Activated naive CD8-positive, alpha-beta T cell (primary cell): ENCODE measurements around the gene LAMA4.
"Not testable (repeated sequence)": the region's sequence is repeated elsewhere in the genome, so short reads cannot be mapped to it uniquely, and the experiment has no call there.

Experiments
- H3K27ac Mint-ChIP-seq: one replicate; pipeline ENCODE4 v1.8.0; 2021; ENCODE audit warnings: mixed read lengths
- H3K27me3 Mint-ChIP-seq: one replicate; pipeline ENCODE4 v1.8.0; 2021; ENCODE audit warnings: mixed read lengths
- H3K36me3 Mint-ChIP-seq: one replicate; pipeline ENCODE4 v1.8.0; 2021; ENCODE audit warnings: mixed read lengths
- H3K4me1 Mint-ChIP-seq: one replicate; pipeline ENCODE4 v1.8.0; 2021; ENCODE audit warnings: low read depth, mixed read lengths
- H3K4me3 Mint-ChIP-seq: one replicate; pipeline ENCODE4 v1.8.0; 2021; ENCODE audit warnings: mild to moderate bottlenecking, mixed read lengths
- H3K9me3 Mint-ChIP-seq: one replicate; pipeline ENCODE4 v1.8.0; 2021; ENCODE audit warnings: low read depth, mixed read lengths

LAMA4 gene

DNA sequence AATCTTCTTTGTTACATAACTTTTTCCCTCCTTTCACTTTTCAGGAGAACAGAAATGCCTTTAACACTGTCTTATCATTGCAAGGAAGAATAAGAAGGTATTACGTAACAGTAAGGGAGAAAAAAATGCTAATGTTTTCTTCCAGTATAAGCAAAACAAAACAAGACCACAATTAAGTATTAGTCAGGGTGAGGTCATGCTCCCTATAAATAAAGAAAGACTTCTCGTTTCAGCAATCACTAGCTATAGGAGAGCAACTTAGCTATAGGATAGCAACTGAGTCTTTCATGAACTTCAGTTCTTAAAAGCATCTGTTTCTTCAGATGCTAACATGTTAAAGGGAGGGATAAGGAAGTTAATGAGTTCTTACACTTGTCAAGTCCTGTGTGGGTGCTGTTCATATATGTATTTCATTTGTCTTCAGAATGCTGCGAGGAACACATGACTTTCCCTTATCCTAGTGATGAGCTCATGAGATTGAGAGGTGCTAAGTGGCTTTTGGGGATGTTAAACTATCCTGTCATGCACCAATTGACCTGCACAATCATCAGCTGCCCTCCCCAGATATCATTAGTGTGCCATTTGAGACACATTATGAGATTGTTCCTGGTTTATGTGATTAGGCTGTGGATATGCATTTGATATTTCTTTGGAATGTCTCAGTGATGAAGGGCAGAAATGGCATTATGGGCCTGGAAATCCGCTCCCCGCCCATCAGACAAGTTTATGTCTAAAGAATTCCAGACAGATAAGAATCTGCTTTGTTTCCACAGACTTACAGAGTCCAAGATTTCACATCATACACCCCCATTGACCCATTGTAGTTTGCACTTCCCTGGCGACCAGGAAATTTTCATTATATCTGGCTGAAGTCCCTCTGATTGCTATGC, 37.5 kb downstream of the LAMA4 start:
- H3K9me3 Mint-ChIP-seq = no peaks in the 10 kb centered on the region
- peaks cover 1% of the 10 kb centered on the region for H3K4me1 Mint-ChIP-seq
- no peaks in the 10 kb centered on the region for H3K36me3 Mint-ChIP-seq
- H3K27ac Mint-ChIP-seq = no peak overlapping the region
- no peak overlapping the region for H3K4me3 Mint-ChIP-seq
- peaks cover 8% of the 10 kb centered on the region for H3K27me3 Mint-ChIP-seq

DNA sequence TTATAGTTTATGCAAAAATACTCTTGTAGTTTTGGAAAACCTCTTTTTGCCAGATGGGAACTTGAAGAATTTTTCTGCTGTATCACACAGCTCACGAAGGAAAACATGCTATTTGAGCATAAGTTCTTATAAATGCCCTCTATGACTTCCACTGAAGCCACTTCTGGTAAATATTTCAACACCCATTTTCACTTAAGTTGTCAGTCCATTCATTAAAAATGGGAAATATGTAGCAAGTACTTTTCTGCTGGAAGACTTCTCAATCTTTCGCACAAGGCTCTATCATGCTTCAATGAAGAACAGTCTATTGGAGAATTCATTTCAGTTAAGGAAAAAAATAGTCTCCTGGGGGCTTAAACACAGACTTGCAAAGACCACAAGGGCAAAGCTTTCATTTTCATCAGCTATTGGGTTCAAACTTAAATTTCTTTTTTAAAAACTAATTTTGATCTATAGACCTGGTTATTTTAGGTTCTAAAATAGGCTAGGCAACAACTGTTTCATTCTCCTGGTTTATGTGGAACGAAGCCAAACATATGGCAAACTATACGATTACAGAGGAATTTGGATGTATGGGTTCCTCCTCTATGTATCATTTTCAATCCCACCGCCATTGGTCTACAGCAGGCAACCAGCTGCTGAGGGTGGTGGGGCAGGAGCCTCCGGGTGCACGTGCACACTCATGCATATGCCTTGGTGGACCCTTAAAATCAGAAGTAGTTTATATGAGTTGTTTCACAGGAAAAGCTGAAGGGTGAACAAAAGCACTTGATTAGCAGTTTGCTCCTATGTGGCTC, 38.7 kb downstream of the LAMA4 start:
- Mint-ChIP-seq H3K36me3 (no peaks in the 10 kb centered on the region), H3K27ac (no peak overlapping the region), H3K27me3 (peaks cover 14% of the 10 kb centered on the region), H3K4me1 (peaks cover 1% of the 10 kb centered on the region), H3K4me3 (no peak overlapping the region), H3K9me3 (no peaks in the 10 kb centered on the region)

DNA sequence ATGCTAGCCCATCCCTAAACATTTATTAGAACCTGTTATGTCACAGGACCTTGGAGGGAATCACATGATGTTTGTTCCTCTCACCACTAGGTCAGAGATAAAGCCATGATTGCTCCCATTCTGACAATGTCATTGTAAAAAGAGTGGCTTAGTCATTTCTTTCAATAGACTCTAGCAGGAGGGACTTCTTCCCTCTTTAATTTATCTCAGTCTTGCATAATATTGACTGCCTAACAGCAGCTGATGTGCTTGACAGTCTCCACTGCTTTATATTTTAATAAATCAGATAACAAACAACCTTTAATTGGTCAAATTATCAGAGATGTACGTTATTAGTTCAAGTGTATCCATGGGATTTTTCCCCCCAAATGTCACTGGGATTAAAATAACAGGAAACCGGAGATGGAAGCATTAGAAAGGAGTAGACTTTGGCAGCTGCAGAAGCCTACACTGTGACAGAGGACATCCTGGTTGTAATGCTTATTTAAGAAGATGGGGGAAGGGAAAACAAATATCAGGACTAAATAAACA, 39.6 kb downstream of the LAMA4 start:
- Mint-ChIP-seq H3K4me3 (no peak overlapping the region), H3K27me3 (peaks cover 15% of the 10 kb centered on the region), H3K27ac (no peak overlapping the region), H3K9me3 (no peaks in the 10 kb centered on the region), H3K4me1 (peaks cover 1% of the 10 kb centered on the region), H3K36me3 (no peaks in the 10 kb centered on the region)

DNA sequence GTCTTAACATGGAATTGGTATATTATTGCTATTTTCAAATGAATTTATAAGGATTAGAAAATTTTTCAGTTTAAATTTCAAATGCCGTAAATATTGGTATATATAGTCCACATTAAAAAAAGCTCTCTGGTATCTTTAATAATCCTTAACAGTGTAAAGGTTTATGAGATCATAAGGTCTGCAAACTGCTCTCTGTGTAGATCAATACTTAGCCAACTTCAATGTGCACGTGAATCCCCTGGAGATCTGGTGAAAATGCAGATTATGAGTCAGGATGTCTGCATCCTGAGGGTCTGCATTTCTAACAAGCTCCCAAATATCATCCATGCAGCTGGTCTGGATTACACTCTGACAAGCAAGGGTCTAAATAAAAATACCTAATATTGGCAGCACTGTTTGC, 43.5 kb downstream of the LAMA4 start:
- peaks cover 1% of the 10 kb centered on the region for H3K4me1 Mint-ChIP-seq
- H3K4me3 Mint-ChIP-seq = no peak overlapping the region
- H3K27me3 Mint-ChIP-seq = peaks cover 20% of the 10 kb centered on the region
- H3K9me3 Mint-ChIP-seq = no peaks in the 10 kb centered on the region
- no peak overlapping the region for H3K27ac Mint-ChIP-seq
- no peaks in the 10 kb centered on the region for H3K36me3 Mint-ChIP-seq

DNA sequence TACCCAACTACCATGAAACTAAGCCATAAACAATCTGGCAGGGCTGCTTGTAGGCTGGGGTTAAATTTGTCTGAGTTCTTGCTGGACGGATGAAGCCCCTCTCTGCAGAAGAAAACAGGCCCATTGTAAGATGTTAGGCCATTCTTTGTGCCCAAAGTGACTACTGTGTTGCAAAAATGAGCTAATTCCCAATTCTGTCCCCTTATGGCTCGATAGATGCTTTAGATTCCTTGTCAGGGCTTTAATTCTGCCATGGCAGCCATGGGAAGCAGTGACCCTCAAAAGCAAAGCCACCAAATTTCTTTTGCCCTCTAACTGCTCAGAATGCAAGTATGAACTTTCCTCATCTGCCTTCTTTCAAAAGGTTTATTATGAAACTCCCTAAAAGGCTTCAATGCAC, 45.2 kb downstream of the LAMA4 start:
- Mint-ChIP-seq H3K4me1 (peaks cover 1% of the 10 kb centered on the region), H3K4me3 (no peak overlapping the region), H3K27me3 (peaks cover 20% of the 10 kb centered on the region), H3K36me3 (no peaks in the 10 kb centered on the region), H3K27ac (no peak overlapping the region), H3K9me3 (no peaks in the 10 kb centered on the region)

DNA sequence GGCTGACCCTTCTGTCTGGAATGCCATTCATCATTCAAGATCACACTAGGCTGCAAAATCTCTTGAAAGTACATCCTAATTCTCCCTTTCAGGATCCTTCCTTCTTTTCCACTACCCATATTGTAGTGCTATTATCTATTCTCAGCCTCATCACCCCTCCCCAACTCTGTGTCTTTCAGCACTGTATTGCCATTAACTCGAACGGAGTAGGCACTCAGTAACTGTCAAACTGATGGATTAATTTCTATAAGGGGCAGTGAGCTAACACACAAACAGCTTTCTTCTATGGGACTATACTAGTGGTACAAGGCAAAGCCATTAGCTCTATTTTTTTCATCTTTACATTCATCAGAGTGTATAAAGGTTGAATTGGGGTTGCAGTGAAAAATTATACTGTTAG, 46.6 kb downstream of the LAMA4 start:
- H3K9me3 Mint-ChIP-seq = no peaks in the 10 kb centered on the region
- no peaks in the 10 kb centered on the region for H3K4me1 Mint-ChIP-seq
- peaks cover 21% of the 10 kb centered on the region for H3K27me3 Mint-ChIP-seq
- no peak overlapping the region for H3K27ac Mint-ChIP-seq
- H3K36me3 Mint-ChIP-seq = no peaks in the 10 kb centered on the region
- H3K4me3 Mint-ChIP-seq = no peak overlapping the region

DNA sequence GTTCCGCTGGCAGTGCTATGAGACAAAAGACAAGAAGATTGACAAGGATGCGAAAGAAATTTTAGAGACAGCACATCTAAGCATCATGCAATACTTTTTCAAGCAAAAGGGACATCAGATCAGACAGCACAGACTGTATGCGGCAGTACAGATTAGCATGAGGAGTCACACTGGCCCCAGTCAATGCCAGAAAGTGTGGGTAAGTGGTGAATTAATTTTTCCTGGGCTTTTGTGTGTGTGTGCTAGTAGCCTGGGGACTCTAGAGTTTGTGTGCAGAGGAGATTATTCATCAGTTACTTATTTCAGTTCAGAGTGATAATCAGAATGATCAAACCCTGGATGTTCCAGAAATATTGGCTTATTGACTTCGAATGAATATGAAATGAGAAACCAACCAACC, 47.2 kb downstream of the LAMA4 start:
- Mint-ChIP-seq H3K27me3 (peaks cover 20% of the 10 kb centered on the region), H3K4me1 (no peaks in the 10 kb centered on the region), H3K36me3 (no peaks in the 10 kb centered on the region), H3K27ac (no peak overlapping the region), H3K9me3 (no peaks in the 10 kb centered on the region), H3K4me3 (no peak overlapping the region)

DNA sequence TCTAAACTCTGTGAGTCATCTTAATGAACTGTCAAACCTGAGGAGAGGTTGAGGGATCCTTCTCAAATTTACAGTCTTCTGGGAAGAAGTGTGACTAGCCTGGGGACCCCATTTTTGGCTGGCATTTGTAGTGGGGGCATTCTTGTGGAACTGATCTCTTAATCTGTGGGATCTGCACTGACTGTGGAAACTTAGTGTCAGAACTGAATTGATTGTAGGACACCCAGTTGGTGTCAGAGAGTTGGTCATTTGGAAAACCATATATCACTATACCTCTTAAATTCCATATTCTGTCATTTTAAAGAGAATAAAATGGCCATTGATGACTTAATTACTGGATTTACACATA, 48.3 kb downstream of the LAMA4 start:
- Mint-ChIP-seq H3K4me1 (no peaks in the 10 kb centered on the region), H3K27me3 (peaks cover 13% of the 10 kb centered on the region), H3K27ac (no peak overlapping the region), H3K4me3 (no peak overlapping the region), H3K36me3 (no peaks in the 10 kb centered on the region), H3K9me3 (no peaks in the 10 kb centered on the region)

DNA sequence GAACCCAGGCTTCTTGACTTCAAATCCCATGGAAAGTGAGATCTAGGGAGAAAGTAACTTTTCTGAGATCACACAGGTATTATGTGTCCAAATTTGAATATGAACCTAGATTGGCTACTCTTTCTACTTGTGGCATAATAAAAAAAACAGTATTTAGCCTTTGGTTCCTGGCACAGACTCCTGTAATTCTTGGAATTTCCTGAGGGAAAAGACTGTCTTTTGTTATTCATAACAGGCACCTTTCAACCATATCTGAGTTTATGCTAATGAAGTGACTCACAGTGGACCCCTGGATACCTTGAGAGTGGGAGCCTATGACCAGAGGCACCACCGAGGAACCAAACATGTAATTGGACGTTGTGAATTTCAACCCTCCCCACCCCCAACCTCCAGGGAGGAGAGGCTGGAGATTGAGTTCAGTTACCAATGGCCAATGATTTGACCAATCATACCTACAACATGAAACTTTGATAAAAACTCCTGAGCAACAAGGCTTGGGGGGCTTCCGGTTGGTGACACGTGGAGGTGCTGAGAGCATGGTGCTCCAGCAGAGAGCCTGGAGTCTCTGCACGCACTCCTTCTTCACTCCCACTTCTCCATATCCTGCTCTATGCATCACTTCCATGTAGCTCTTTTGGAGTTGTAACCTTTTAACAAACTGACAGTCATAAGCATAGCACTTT, 48.8 kb downstream of the LAMA4 start:
- Mint-ChIP-seq H3K9me3 (no peaks in the 10 kb centered on the region), H3K4me3 (no peak overlapping the region), H3K36me3 (no peaks in the 10 kb centered on the region), H3K27ac (no peak overlapping the region), H3K27me3 (peaks cover 13% of the 10 kb centered on the region), H3K4me1 (no peaks in the 10 kb centered on the region)

DNA sequence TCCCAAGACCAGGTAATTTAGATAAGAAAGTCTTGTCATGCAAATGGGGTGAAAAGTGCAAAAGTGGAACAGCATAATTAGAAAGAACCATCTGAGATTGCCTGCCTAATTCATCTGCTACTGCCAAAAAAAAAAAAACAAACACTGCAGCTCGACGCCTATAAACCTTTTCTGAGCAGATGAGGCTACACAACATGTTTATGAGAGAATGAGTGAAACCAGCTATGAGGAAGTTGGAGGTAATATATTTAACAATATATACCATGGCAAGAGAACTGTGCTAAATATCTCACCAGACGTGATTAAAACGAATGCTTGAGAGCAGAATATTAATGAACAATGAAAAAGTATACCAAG, 50.0 kb downstream of the LAMA4 start:
- Mint-ChIP-seq H3K27me3 (peaks cover 16% of the 10 kb centered on the region), H3K4me1 (no peaks in the 10 kb centered on the region), H3K9me3 (peaks cover 4% of the 10 kb centered on the region), H3K27ac (no peak overlapping the region), H3K4me3 (no peak overlapping the region), H3K36me3 (no peaks in the 10 kb centered on the region)

DNA sequence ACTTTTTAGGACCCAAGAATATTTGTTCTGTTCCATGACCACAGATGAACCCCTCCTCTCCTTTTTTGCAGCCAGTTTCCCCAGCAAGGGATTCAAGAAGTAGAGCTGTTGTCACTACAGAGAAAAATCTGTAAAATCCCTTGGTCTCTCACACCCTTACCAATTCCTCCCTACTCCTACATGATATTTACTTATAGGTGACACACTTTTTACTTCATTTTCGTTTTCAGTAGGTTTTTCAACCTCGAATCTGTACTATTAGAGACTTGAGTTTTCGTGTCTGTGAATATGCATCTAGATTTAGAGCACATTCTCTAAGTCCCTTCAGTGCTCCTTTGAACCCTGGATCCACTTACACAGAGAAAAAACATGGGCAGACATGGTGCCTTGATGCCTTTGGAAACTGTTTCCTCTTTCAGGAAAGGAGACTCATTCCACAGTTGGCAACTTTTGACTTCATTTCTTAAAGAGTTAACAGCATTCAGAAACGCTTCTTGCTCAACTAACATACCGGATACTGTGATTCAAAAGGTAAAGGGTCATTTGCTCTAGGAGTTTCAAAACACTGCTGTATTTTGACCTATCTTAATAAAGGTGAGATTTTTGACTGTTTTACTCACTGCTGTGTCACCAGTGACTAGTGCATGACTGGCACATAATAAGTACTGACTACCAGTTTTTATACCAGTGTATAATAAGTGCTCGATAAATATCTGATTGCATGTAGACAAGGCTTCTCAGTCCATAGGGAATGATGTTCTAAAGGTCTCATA, 50.6 kb downstream of the LAMA4 start:
- Mint-ChIP-seq H3K27ac (no peak overlapping the region), H3K4me3 (no peak overlapping the region), H3K36me3 (no peaks in the 10 kb centered on the region), H3K27me3 (peaks cover 19% of the 10 kb centered on the region), H3K4me1 (no peaks in the 10 kb centered on the region), H3K9me3 (peaks cover 4% of the 10 kb centered on the region)

DNA sequence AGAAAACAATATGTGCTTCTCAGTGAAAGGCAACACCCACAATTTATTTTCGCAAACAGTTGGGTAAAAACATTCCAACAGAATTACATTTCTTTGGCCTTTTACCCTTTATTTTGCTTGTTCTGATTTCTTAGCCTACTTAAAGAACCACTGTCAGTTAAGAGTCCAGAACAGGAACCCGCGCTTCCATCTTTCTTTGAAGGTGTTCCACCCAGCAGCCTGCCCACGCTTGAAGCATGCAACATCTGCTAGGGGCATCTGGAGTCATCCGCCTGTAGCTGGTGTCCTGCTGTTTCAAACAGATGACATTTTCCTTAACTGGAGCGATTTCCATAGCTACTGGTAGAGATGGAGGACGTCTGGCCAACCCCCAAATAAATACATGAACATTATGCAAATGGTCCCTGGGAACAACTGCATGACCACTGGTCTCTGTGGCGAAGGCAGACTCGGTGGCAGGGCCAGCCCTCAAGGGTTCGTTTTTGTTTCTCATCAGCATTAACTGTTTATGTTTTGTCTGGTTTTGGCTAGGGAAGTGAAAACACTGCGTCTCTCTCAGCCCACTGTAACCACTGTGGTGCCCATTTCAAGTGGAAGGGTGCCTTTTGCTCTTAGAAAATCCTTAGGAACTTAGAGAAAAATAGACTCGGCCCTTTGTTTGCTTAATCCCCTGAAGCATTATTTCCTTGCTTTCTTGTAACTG, 51.6 kb downstream of the LAMA4 start:
- H3K27me3 Mint-ChIP-seq = peaks cover 23% of the 10 kb centered on the region
- no peaks in the 10 kb centered on the region for H3K36me3 Mint-ChIP-seq
- no peaks in the 10 kb centered on the region for H3K4me1 Mint-ChIP-seq
- H3K27ac Mint-ChIP-seq = no peak overlapping the region
- no peak overlapping the region for H3K4me3 Mint-ChIP-seq
- H3K9me3 Mint-ChIP-seq = peaks cover 4% of the 10 kb centered on the region

DNA sequence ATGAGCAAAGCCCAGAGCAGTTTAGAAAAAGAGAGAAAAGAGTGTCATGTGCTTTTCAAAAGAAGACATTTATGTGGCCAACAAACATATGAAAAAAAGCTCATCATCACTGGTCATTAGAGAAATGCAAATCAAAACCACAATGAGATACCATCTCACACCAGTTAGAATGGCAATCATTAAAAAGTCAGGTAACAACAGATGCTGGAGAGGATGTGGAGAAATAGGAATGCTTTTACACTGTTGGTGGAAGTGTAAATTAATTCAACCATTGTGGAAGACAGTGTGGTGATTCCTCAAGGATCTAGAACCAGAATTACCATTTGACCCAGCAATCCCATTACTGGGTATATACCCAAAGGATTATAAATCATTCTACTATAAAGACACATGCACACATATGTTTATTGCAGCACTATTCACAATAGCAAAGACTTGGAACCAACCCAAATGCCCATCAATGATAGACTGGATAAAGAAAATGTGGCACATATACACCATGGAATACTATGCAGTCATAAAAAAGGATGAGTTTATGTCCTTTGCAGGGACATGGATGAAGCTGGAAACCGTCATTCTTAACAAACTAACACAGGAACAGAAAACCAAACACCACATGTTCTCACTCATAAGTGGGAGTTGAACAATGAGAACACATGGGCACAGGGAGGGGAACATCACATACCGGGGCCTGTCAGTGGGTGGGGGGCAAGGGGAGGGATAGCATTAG, 54.0 kb downstream of the LAMA4 start:
- not testable (repeated sequence) for H3K27ac Mint-ChIP-seq, H3K36me3 Mint-ChIP-seq, H3K4me1 Mint-ChIP-seq, H3K4me3 Mint-ChIP-seq, H3K9me3 Mint-ChIP-seq
- peaks cover 16% of the 10 kb centered on the region for H3K27me3 Mint-ChIP-seq
